ENCODE data around the gene AGER.
A peak's percentile ranks its signal among the peaks of the same experiment; 100 is the strongest.

Gene AGER

DNA sequence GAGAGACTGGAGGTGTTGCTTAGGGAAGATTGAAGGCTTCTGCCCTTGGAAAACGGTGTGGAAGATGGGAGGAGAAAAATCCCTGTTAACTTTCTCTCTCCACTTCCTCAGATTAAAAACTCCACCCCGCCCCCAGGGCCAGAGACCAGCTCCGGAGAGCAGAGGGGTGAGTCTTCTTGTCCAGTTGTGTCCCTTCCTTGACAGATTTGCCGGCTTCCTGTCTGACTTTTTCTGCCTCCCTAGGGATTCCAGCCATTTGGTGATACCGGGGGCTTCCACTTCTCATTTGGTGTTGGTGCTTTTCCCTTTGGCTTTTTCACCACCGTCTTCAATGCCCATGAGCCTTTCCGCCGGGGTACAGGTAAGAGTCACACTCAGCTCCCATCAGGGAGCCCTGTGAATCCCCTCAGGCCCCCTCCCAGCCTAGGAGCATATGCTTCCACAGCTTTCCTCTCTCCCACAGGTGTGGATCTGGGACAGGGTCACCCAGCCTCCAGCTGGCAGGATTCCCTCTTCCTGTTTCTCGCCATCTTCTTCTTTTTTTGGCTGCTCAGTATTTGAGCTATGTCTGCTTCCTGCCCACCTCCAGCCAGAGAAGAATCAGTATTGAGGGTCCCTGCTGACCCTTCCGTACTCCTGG lies 4.2 kb downstream of the AGER start:
- TF ChIP-seq, protein P1, sequence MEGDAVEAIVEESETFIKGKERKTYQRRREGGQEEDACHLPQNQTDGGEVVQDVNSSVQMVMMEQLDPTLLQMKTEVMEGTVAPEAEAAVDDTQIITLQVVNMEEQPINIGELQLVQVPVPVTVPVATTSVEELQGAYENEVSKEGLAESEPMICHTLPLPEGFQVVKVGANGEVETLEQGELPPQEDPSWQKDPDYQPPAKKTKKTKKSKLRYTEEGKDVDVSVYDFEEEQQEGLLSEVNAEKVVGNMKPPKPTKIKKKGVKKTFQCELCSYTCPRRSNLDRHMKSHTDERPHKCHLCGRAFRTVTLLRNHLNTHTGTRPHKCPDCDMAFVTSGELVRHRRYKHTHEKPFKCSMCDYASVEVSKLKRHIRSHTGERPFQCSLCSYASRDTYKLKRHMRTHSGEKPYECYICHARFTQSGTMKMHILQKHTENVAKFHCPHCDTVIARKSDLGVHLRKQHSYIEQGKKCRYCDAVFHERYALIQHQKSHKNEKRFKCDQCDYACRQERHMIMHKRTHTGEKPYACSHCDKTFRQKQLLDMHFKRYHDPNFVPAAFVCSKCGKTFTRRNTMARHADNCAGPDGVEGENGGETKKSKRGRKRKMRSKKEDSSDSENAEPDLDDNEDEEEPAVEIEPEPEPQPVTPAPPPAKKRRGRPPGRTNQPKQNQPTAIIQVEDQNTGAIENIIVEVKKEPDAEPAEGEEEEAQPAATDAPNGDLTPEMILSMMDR (IDR thresholded peaks at IDR 0.05): no peak
- Mint-ChIP-seq H3K27ac (peak overlapping the region; percentile 73), H3K4me3 (peak overlapping the region; percentile 93), H3K9me3 (no peaks in the 10 kb centered on the region), H3K4me1 (peaks cover 56% of the 10 kb centered on the region), H3K27me3 (ENCODE audit: low read depth, poor library complexity) (no peaks in the 10 kb centered on the region), H3K36me3 (ENCODE audit: low read depth) (peaks cover 23% of the 10 kb centered on the region)
- DNase-seq: no peak

DNA sequence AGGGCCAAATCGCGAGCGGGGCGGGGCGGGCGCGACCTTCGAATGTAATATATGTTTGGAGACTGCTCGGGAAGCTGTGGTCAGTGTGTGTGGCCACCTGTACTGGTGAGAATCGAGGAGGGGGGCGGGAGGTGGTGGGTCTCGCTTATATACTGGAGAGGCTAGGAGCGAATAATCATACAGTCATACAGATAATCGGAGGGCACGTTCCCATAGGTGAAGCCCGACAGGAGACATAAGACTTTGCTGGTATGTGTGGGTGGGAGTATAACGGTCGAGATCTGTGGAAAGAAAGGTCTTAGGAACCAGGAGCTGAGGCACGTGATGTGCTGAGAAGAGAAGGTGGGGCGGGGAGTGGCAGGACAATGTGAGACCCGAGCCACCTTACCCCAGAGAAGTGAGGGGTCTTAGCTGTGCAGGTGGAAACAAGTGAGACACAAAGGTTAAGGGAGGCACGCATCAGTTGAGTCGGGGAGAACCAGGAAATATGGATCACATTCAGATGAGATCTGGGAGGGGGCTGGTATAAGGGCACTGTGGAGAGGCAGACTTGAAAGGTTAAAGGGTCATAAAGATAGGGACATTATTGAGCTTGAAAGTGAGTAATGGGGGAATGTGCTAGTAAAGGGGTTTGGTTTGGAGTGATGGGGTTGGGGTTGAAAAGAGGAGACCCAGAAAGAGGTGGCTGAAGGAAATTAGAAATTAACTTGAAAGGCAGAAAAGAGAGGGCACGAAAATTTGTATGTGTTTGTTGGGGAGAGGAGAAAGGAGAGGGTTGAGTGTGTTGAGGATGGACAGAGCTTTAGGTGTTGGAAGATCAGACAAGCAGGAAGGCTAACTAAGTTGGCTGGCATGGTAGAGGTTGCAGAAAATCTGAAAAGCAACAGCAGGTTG lies 5.3 kb downstream of the AGER start:
- H3K9me3 Mint-ChIP-seq: no peaks in the 10 kb centered on the region
- DNase-seq: no peak
- peak overlapping the region; percentile 93 for H3K4me3 Mint-ChIP-seq
- H3K36me3 Mint-ChIP-seq (ENCODE audit: low read depth): peaks cover 23% of the 10 kb centered on the region
- TF ChIP-seq, protein P1 (IDR thresholded peaks at IDR 0.05): no peak
- peaks cover 67% of the 10 kb centered on the region for H3K4me1 Mint-ChIP-seq
- H3K27ac Mint-ChIP-seq: peak overlapping the region; percentile 90
- H3K27me3 Mint-ChIP-seq (ENCODE audit: low read depth, poor library complexity): no peaks in the 10 kb centered on the region

DNA sequence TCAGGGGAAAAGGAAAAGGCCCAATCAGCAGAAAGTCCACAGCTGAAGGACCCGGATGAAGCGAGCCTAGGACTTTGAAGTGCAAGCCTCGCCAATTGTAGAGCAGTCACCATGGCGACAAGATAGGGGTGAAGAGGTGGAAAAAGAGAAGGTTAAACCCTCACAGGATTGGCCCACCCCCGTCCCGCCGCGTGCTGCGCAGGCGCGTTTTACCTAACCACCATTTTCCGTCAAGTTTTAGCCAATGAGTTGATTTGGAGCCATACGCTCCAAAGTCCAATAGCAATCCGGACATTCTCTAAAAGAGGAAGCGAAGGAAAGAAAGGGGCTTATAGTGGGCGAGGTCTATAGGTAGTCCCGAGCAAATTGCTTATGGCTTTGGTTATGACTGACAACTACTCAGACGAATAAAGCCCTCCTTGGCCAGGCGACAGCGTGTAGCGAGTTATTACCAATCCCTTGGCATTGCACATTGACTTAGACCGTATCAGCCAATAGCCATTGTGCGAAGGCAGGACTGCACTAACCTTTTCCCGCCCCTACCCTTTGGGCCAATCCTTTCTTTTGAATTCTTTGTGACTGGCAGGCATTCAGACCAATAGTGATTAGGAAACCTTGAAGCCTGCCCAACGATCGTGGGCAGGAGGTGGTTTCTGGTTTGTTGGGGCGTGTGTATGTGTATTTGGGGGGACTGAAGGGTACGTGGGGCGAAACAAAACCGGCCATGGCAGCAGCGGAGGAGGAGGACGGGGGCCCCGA lies 6.1 kb downstream of the AGER start, which contains the start of gene RNF5:
Gene RNF5, plus strand, starts transcription at position 618 of the 759 bp plus-strand sequence. Its CDS starts 107 bp downstream, at position 725.
- Mint-ChIP-seq H3K36me3 (ENCODE audit: low read depth) (peaks cover 23% of the 10 kb centered on the region), H3K4me1 (peaks cover 75% of the 10 kb centered on the region), H3K27ac (peak within 1 kb of the TSS; percentile 90), H3K9me3 (no peaks in the 10 kb centered on the region), H3K27me3 (ENCODE audit: low read depth, poor library complexity) (no peaks in the 10 kb centered on the region), H3K4me3 (peak within 1 kb of the TSS; percentile 93)
- DNase-seq: peak; percentile 89
- TF ChIP-seq, protein P1 (IDR thresholded peaks at IDR 0.05): no peak

DNA sequence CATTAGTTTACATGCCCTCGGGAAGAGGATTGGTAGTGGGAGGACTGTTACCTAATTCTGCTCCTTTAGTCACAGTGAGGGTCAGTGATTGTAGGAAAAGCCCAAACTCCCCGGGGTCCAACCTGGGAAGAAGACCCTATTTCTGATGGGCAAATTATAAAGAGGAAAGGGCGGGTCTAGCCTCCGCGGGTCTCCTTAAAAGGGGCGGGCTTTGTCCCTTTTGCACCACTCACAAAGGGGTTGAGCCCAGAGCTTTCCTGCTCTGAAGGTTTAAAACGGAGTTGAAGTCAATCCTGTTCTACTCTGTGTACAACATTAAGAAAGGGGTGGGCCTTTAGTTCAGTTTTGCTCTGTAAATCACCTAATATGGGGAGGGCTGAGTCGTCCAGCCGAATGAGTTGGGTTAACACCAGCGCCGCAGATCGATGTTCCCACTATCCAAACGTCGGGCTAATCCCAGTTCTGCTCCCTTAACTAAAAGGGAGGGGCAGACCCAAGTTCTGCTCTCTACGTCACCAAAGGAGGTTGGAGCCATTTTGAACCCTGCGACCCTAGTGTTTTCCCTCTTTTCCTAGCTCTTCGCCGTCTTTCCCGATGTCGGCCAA lies 6.8 kb downstream of the AGER start:
- DNase-seq: peak; percentile 46

More for the DNA sequence above, 6.8 kb downstream of the AGER start:
- Mint-ChIP-seq H3K27me3 (ENCODE audit: low read depth, poor library complexity) (no peaks in the 10 kb centered on the region), H3K4me1 (peaks cover 80% of the 10 kb centered on the region), H3K27ac (peak overlapping the region; percentile 90), H3K4me3 (peak overlapping the region; percentile 93), H3K36me3 (ENCODE audit: low read depth) (peaks cover 23% of the 10 kb centered on the region), H3K9me3 (no peaks in the 10 kb centered on the region)
- TF ChIP-seq, protein P1 (IDR thresholded peaks at IDR 0.05): no peak
